Neuronal stem cell (in vitro differentiated cells): ENCODE measurements around the gene ANKRD33B.
A peak's percentile ranks its signal among the peaks of the same experiment; 100 is the strongest.

Source experiments
- DNase-seq: peaks from one replicate; pipeline ENCODE4 v3.0.0-alpha.2; 2013; ENCODE audit warnings: low spot score
- H2AFZ ChIP-seq: one replicate; pipeline ENCODE4 v1.6.1; 2013; ENCODE audit warnings: mild to moderate bottlenecking, low read length, inconsistent platforms
- H2AK5ac ChIP-seq: 2 replicates; pipeline ENCODE4 v1.6.1; 2013; ENCODE audit warnings: low read depth, mild to moderate bottlenecking, inconsistent platforms, low read length, moderate library complexity, mixed read lengths
- H2BK120ac ChIP-seq: 2 replicates; pipeline ENCODE4 v1.6.1; 2013; ENCODE audit warnings: low read depth, mild to moderate bottlenecking, inconsistent platforms, low read length, moderate library complexity, mixed read lengths
- H2BK12ac ChIP-seq: one replicate; pipeline ENCODE4 v1.6.1; 2013; ENCODE audit warnings: low read length, inconsistent platforms
- H2BK15ac ChIP-seq: 2 replicates; pipeline ENCODE4 v1.6.1; 2013; ENCODE audit warnings: mild to moderate bottlenecking, low read length, inconsistent platforms, mixed read lengths
- H2BK5ac ChIP-seq: one replicate; pipeline ENCODE4 v1.6.1; 2013; ENCODE audit warnings: inconsistent platforms, mild to moderate bottlenecking, low read length, moderate library complexity
- H3K14ac ChIP-seq: one replicate; pipeline ENCODE4 v1.6.1; 2013; ENCODE audit warnings: low read length, inconsistent platforms
- H3K18ac ChIP-seq: 2 replicates; pipeline ENCODE4 v1.6.1; 2013; ENCODE audit warnings: low read length, inconsistent platforms
- H3K23ac ChIP-seq: 2 replicates; pipeline ENCODE4 v1.6.1; 2013; ENCODE audit warnings: low read depth, mild to moderate bottlenecking, mixed read lengths, low read length, inconsistent platforms; ENCODE audit not compliant: poor library complexity
- H3K27ac ChIP-seq: replicated peaks from 3 replicates; pipeline ENCODE4 v1.5.1; 2013; ENCODE audit warnings: low read length, inconsistent platforms
- H3K27me3 ChIP-seq, 3 experiments: 2 replicates each; pipeline ENCODE4 v1.6.1; 2013; ENCODE audit warnings: low read length in 3 of 3, mild to moderate bottlenecking in 2 of 3, inconsistent platforms in 1 of 3, low read depth in 1 of 3, mixed read lengths in 1 of 3, moderate library complexity in 1 of 3; ENCODE audit not compliant: control insufficient read depth in 3 of 3, insufficient read depth in 3 of 3
- H3K36me3 ChIP-seq, 2 donors: replicated peaks in 1 of 2; 2 replicates each; pipeline ENCODE4 v1.6.1; 2013; ENCODE audit warnings: low read length in 2 of 2; ENCODE audit not compliant: control insufficient read depth in 2 of 2, insufficient read depth in 2 of 2
- H3K4ac ChIP-seq: 2 replicates; pipeline ENCODE4 v1.6.1; 2013; ENCODE audit warnings: inconsistent platforms, mild to moderate bottlenecking, low read length, moderate library complexity
- H3K4me1 ChIP-seq, 2 donors: 1 replicate in 1 of 2; 2 replicates in 1 of 2; pipeline ENCODE4 v1.6.1; 2013; ENCODE audit warnings: low read length in 2 of 2, low read depth in 1 of 2; ENCODE audit not compliant: control insufficient read depth in 2 of 2, insufficient read depth in 1 of 2
- H3K4me2 ChIP-seq: one replicate; pipeline ENCODE4 v1.6.1; 2013; ENCODE audit warnings: mild to moderate bottlenecking, low read length, inconsistent platforms; ENCODE audit not compliant: insufficient read depth, poor library complexity, severe bottlenecking
- H3K4me3 ChIP-seq, 2 donors: 2 replicates each; pipeline ENCODE4 v1.5.1; 2013; ENCODE audit warnings: low read length in 2 of 2, mild to moderate bottlenecking in 2 of 2, inconsistent platforms in 1 of 2, moderate library complexity in 1 of 2
- H3K79me1 ChIP-seq: one replicate; pipeline ENCODE4 v1.6.1; 2013; ENCODE audit warnings: low read depth, mild to moderate bottlenecking, inconsistent platforms, low read length, moderate library complexity
- H3K9ac ChIP-seq: one replicate; pipeline ENCODE4 v1.6.1; 2013; ENCODE audit warnings: mild to moderate bottlenecking, low read depth, low read length, inconsistent platforms; ENCODE audit not compliant: poor library complexity
- H3K9me3 ChIP-seq, 2 donors: replicated peaks in 1 of 2; 2 replicates each; pipeline versions ENCODE3 to v1.6.1; 2013; ENCODE audit warnings: low read length in 2 of 2, mild to moderate bottlenecking in 2 of 2, inconsistent platforms in 1 of 2, low read depth in 1 of 2, mixed read lengths in 1 of 2, moderate library complexity in 1 of 2; ENCODE audit not compliant: control insufficient read depth in 2 of 2, insufficient read depth in 1 of 2
- H4K8ac ChIP-seq: one replicate; pipeline ENCODE4 v1.6.1; 2013; ENCODE audit warnings: low read depth, mild to moderate bottlenecking, inconsistent platforms, low read length, moderate library complexity
- H4K91ac ChIP-seq: one replicate; pipeline ENCODE4 v1.6.1; 2013; ENCODE audit warnings: low read length, low read depth, mild to moderate bottlenecking, inconsistent platforms; ENCODE audit not compliant: poor library complexity
- WGBS, 2 donors: extraction: QIAGEN DNeasy Blood & Tissue Kit; methylation state at CpG; one replicate each; pipeline ENCODE4 v1.1.7; 2013; ENCODE audit warnings: missing lambda C conversion rate in 2 of 2, mixed read lengths in 1 of 2; ENCODE audit not compliant: insufficient read length in 2 of 2, insufficient replicate concordance in 1 of 2; ENCODE audit errors: extremely low coverage in 2 of 2; 5-methylcytosine and 5-hydroxymethylcytosine counted together

Gene ANKRD33B

GRCh38 chr5:10654566-10654965 lies 90.7 kb downstream of the ANKRD33B start:
- Histone ChIP-seq H3K4me3 (no peak overlapping the region), H3K9ac (no peak overlapping the region), H2BK120ac (no peak overlapping the region), H3K36me3 (no peaks in the 10 kb centered on the region), H3K4ac (no peak overlapping the region), H3K79me1 (peaks cover 2% of the 10 kb centered on the region), H2BK15ac (no peak overlapping the region), H2AK5ac (no peak overlapping the region), H3K23ac (no peak overlapping the region), H4K91ac (no peak overlapping the region), H4K8ac (no peak overlapping the region), H3K27ac (no peak overlapping the region), H3K4me2 (no peak overlapping the region), H3K27me3 (no peaks in the 10 kb centered on the region), H2BK12ac (no peak overlapping the region), H3K9me3 (no peaks in the 10 kb centered on the region), H3K18ac (no peak overlapping the region), H2BK5ac (peak overlapping the region; percentile 2), H2AFZ (no peak overlapping the region), H3K14ac (no peak overlapping the region), H3K4me1 (peaks cover 8 to 10% of the 10 kb centered on the region in 2 donors)
- no CpG with 5 or more reads among the region's 13 CpGs for WGBS, 2 donors
- DNase-seq: no peak

GRCh38 chr5:10655161-10655971 lies 91.5 kb downstream of the ANKRD33B start:
- Histone ChIP-seq H2BK120ac (no peak overlapping the region), H4K8ac (no peak overlapping the region), H3K23ac (no peak overlapping the region), H2BK12ac (no peak overlapping the region), H2AK5ac (no peak overlapping the region), H2AFZ (no peak overlapping the region), H3K79me1 (peaks cover 2% of the 10 kb centered on the region), H3K27ac (no peak overlapping the region), H3K4me2 (no peak overlapping the region), H3K14ac (no peak overlapping the region), H3K18ac (peak overlapping the region; percentile 25), H2BK5ac (peak overlapping the region; percentile 2), H3K9ac (no peak overlapping the region), H3K9me3 (no peaks in the 10 kb centered on the region), H3K4me1 (peaks cover 8 to 10% of the 10 kb centered on the region in 2 donors), H3K4me3 (no peak overlapping the region), H3K4ac (no peak overlapping the region), H3K27me3 (no peaks in the 10 kb centered on the region), H4K91ac (no peak overlapping the region), H2BK15ac (no peak overlapping the region), H3K36me3 (no peaks in the 10 kb centered on the region)
- WGBS, 2 donors: no CpG with 5 or more reads among the region's 29 CpGs
- DNase-seq: no peak

GRCh38 chr5:10655972-10656830 lies 92.3 kb downstream of the ANKRD33B start:
- Histone ChIP-seq H3K23ac (no peak overlapping the region), H3K18ac (peak overlapping the region; percentile 25), H4K91ac (peak overlapping the region; percentile 6), H2BK5ac (no peak overlapping the region), H2AK5ac (no peak overlapping the region), H3K27me3 (no peaks in the 10 kb centered on the region), H3K4ac (no peak overlapping the region), H2AFZ (no peak overlapping the region), H3K9ac (no peak overlapping the region), H3K36me3 (no peaks in the 10 kb centered on the region), H2BK15ac (no peak overlapping the region), H3K79me1 (peaks cover 2% of the 10 kb centered on the region), H3K4me2 (no peak overlapping the region), H3K4me3 (peak overlapping the region in 1 of 2 donors; percentile 8), H2BK12ac (no peak overlapping the region), H2BK120ac (no peak overlapping the region), H3K9me3 (no peaks in the 10 kb centered on the region), H3K27ac (no peak overlapping the region), H3K4me1 (peaks cover 8 to 10% of the 10 kb centered on the region in 2 donors), H4K8ac (no peak overlapping the region), H3K14ac (peak overlapping the region; percentile 5)
- no peak for DNase-seq
- WGBS, 2 donors: no CpG with 5 or more reads among the region's 18 CpGs

GRCh38 chr5:10658265-10658664 lies 94.4 kb downstream of the ANKRD33B start:
- DNase-seq: no peak
- Histone ChIP-seq H3K14ac (no peak overlapping the region), H3K18ac (no peak overlapping the region), H2BK15ac (no peak overlapping the region), H4K8ac (no peak overlapping the region), H2BK120ac (no peak overlapping the region), H4K91ac (no peak overlapping the region), H3K4me1 (peaks cover 7 to 14% of the 10 kb centered on the region in 2 donors), H3K9me3 (no peaks in the 10 kb centered on the region), H2BK12ac (no peak overlapping the region), H3K4me2 (no peak overlapping the region), H3K4ac (no peak overlapping the region), H3K79me1 (peaks cover 2% of the 10 kb centered on the region), H3K9ac (no peak overlapping the region), H3K27me3 (no peaks in the 10 kb centered on the region), H3K27ac (no peak overlapping the region), H3K4me3 (no peak overlapping the region), H3K23ac (no peak overlapping the region), H2AK5ac (no peak overlapping the region), H2AFZ (no peak overlapping the region), H2BK5ac (no peak overlapping the region), H3K36me3 (no peaks in the 10 kb centered on the region)
- no CpG with 5 or more reads among the region's 4 CpGs for WGBS, 2 donors
